Liver (tissue), 9 donors: ENCODE measurements around the gene ACP5. TPM values are rescaled to one million over a fixed set of nuclear protein-coding genes. Genes with fewer than 3 reads are reported as not detected.
"Not testable (repeated sequence)": the region's sequence is repeated elsewhere in the genome, so short reads cannot be mapped to it uniquely, and the experiment has no call there.

ENCODE experiments used
- DNase-seq: peaks from one replicate; pipeline ENCODE4 v3.0.0-alpha.2; 2017; ENCODE audit warnings: low spot score
- H3K27ac ChIP-seq, 2 donors: one replicate each; pipeline ENCODE4 v1.7.0; 2013; ENCODE audit warnings: inconsistent platforms in 2 of 2, low read length in 2 of 2, control low read depth in 1 of 2, low read depth in 1 of 2, mild to moderate bottlenecking in 1 of 2
- H3K27me3 ChIP-seq, 4 donors: one replicate each; pipeline versions ENCODE4 v1.6.1 to v1.7.0; 2013; ENCODE audit warnings: low read length in 3 of 4, inconsistent platforms in 1 of 4, mild to moderate bottlenecking in 1 of 4, moderate library complexity in 1 of 4; ENCODE audit not compliant: control insufficient read depth in 4 of 4, insufficient read depth in 4 of 4
- H3K36me3 ChIP-seq, 4 donors: one replicate each; pipeline versions ENCODE4 v1.6.1 to v1.7.0; 2013; ENCODE audit warnings: low read length in 3 of 4, mild to moderate bottlenecking in 3 of 4, low read depth in 1 of 4, moderate library complexity in 1 of 4; ENCODE audit not compliant: control insufficient read depth in 4 of 4, insufficient read depth in 3 of 4
- H3K4me1 ChIP-seq, 4 donors: one replicate each; pipeline versions ENCODE4 v1.6.1 to v1.7.0; 2013; ENCODE audit warnings: low read length in 3 of 4, mild to moderate bottlenecking in 3 of 4, moderate library complexity in 1 of 4; ENCODE audit not compliant: control insufficient read depth in 4 of 4, insufficient read depth in 4 of 4
- H3K4me3 ChIP-seq, 3 donors: one replicate each; pipeline versions ENCODE4 v1.6.1 to v1.7.0; 2013; ENCODE audit warnings: low read length in 3 of 3, control low read depth in 1 of 3, low read depth in 1 of 3, mild to moderate bottlenecking in 1 of 3
- H3K9ac ChIP-seq, 2 donors: one replicate each; pipeline ENCODE4 v1.7.0; 2013; ENCODE audit warnings: low read length in 2 of 2, mild to moderate bottlenecking in 2 of 2, moderate library complexity in 2 of 2, control low read depth in 1 of 2, low read depth in 1 of 2
- H3K9me3 ChIP-seq, 4 donors: one replicate each; pipeline versions ENCODE4 v1.6.1 to v1.7.0; 2013; ENCODE audit warnings: low read length in 3 of 4; ENCODE audit not compliant: control insufficient read depth in 4 of 4
- ATF3 ChIP-seq: IDR thresholded peaks from 2 replicates; pipeline ENCODE4 v1.6.1; 2016; ENCODE audit warnings: antibody characterized with exemption
- CTCF ChIP-seq: fragments of 150-350 bp; IDR thresholded peaks from 2 replicates; pipeline ENCODE4 v1.5.1; 2017; ENCODE audit warnings: improper control_type of control experiment, low read depth, low read length; ENCODE audit not compliant: missing input control
- EGR1 ChIP-seq, 2 donors: IDR thresholded peaks; 2 replicates each; pipeline ENCODE4 v1.6.1; 2016 to 2018; ENCODE audit warnings: antibody characterized with exemption in 2 of 2, low read depth in 2 of 2
- FOXA1 ChIP-seq: IDR thresholded peaks from 2 replicates; pipeline ENCODE4 v1.6.1; 2016; ENCODE audit warnings: antibody characterized with exemption
- FOXA2 ChIP-seq: IDR thresholded peaks from 2 replicates; pipeline ENCODE4 v1.6.1; 2016; ENCODE audit warnings: antibody characterized with exemption
- GABPA ChIP-seq, 2 donors: IDR thresholded peaks in 1 of 2; conservative IDR thresholded peaks in 1 of 2; 2 replicates each; pipeline ENCODE4 v1.6.1; 2016; ENCODE audit warnings: antibody characterized with exemption in 2 of 2, mild to moderate bottlenecking in 1 of 2, moderate library complexity in 1 of 2
- HNF4G ChIP-seq: IDR thresholded peaks from 2 replicates; pipeline ENCODE4 v1.6.1; 2016; ENCODE audit warnings: antibody characterized with exemption
- JUND ChIP-seq, 2 donors: IDR thresholded peaks; 2 replicates each; pipeline ENCODE4 v1.6.1; 2016; ENCODE audit warnings: antibody characterized with exemption in 2 of 2
- MAX ChIP-seq: IDR thresholded peaks from 2 replicates; pipeline ENCODE4 v1.6.1; 2016; ENCODE audit warnings: antibody characterized with exemption
- NR2F2 ChIP-seq: IDR thresholded peaks from 2 replicates; pipeline ENCODE4 v1.6.1; 2016; ENCODE audit warnings: antibody characterized with exemption
- RAD21 ChIP-seq, 2 donors: IDR thresholded peaks; 2 replicates each; pipeline ENCODE4 v1.6.1; 2016; ENCODE audit warnings: antibody characterized with exemption in 2 of 2, mild to moderate bottlenecking in 2 of 2
- REST ChIP-seq: IDR thresholded peaks from 2 replicates; pipeline ENCODE4 v1.6.1; 2016; ENCODE audit warnings: antibody characterized with exemption, mild to moderate bottlenecking
- RXRA ChIP-seq, 2 donors: IDR thresholded peaks; 2 replicates each; pipeline ENCODE4 v1.6.1; 2017 to 2018; ENCODE audit warnings: antibody characterized with exemption in 2 of 2, mild to moderate bottlenecking in 1 of 2
- YY1 ChIP-seq: IDR thresholded peaks from 2 replicates; pipeline ENCODE4 v1.6.1; 2016; ENCODE audit warnings: antibody characterized with exemption, mild to moderate bottlenecking
- ZBTB33 ChIP-seq: IDR thresholded peaks from 2 replicates; pipeline ENCODE4 v1.6.1; 2016; ENCODE audit warnings: antibody characterized with exemption
- WGBS: extraction: QIAGEN DNeasy Blood & Tissue Kit; methylation state at CpG from one replicate; pipeline ENCODE4 v1.1.7; 2013; 5-methylcytosine and 5-hydroxymethylcytosine counted together
- polyA plus RNA-seq, 2 donors: library from polyadenylated mRNA; stranded (reverse) in 1 of 2; unstranded in 1 of 2; fragments of 200-250 nt in 1 of 2; fragments of >200 nt in 1 of 2; fragmentation: Nextera tagmentation in 1 of 2; extraction: Ambion mirVana in 1 of 2; gene quantifications; one replicate each; pipeline versions ENCODE4 v1.2.1 to v1.2.3, GENCODE V29; 2013 to 2015
- total RNA-seq, 2 donors: library from RNA; depleted of rRNA; stranded (reverse); fragments of >200 nt; gene quantifications; one replicate each; pipeline ENCODE4 v1.2.3, GENCODE V29; 2014
- donor health status: healthy.
- donor health status: healthy.
- donor health status: healthy.
- donor health status: healthy.
- donor health status: healthy.

The ACP5 gene
- total and polyA plus RNA-seq, 4 donors = 18.6 to 30.5 (median 23.8) TPM

GRCh38 chr19:11574689-11575088 lies 2.8 kb downstream of the ACP5 start:
- Histone ChIP-seq H3K27me3 (no peaks in the 10 kb centered on the region), H3K4me3 (no peak overlapping the region), H3K4me1 (peaks cover 0 to 13% (median 7%) of the 10 kb centered on the region in 4 donors), H3K9me3 (no peaks in the 10 kb centered on the region), H3K9ac (no peak overlapping the region), H3K27ac (no peak overlapping the region), H3K36me3 (no peaks in the 10 kb centered on the region)
- DNase-seq = no peak
- no peak for TF ChIP-seq NR2F2
- no peak for TF ChIP-seq ZBTB33
- TF ChIP-seq HNF4G = no peak
- no peak for TF ChIP-seq RAD21 (IDR thresholded peaks at IDR 0.05)
- no peak for TF ChIP-seq MAX
- TF ChIP-seq CTCF = no peak
- TF ChIP-seq JUND (IDR thresholded peaks at IDR 0.05) = no peak
- no peak for TF ChIP-seq FOXA1
- no peak for TF ChIP-seq FOXA2
- TF ChIP-seq EGR1 (IDR thresholded peaks at IDR 0.05; ENCODE audit: low read depth in 2 of 2) = no peak
- no peak for TF ChIP-seq ATF3
- TF ChIP-seq GABPA (IDR thresholded peaks at IDR 0.05 in 1 of 2, conservative IDR thresholded peaks at IDR 0.05 in 1 of 2) = no peak
- no peak for TF ChIP-seq REST
- TF ChIP-seq YY1 = no peak
- no peak for TF ChIP-seq RXRA (IDR thresholded peaks at IDR 0.05)
- 87% methylated on average over 9 of the region's 9 CpGs for WGBS

GRCh38 chr19:11573763-11574162 lies 3.7 kb downstream of the ACP5 start:
- not testable (repeated sequence) for H3K9ac ChIP-seq, DNase-seq, H3K36me3 ChIP-seq, H3K27me3 ChIP-seq, H3K27ac ChIP-seq, H3K4me3 ChIP-seq, H3K9me3 ChIP-seq
- peaks cover 0 to 11% (median 5%) of the 10 kb centered on the region in 4 donors for H3K4me1 ChIP-seq
- WGBS = 96% methylated on average over 4 of the region's 4 CpGs

GRCh38 chr19:11573354-11573753 lies 4.1 kb downstream of the ACP5 start:
- H3K9me3 ChIP-seq, H3K36me3 ChIP-seq, H3K27ac ChIP-seq, DNase-seq, H3K4me3 ChIP-seq, H3K9ac ChIP-seq, H3K27me3 ChIP-seq, H3K4me1 ChIP-seq: not testable (repeated sequence)
- WGBS = 81% methylated on average over 6 of the region's 6 CpGs
